ENCODE data around the gene PTPN7.
A peak's percentile ranks its signal among the peaks of the same experiment; 100 is the strongest.

The PTPN7 gene

GRCh38 chr1:202160377-202160940, at the start of gene PTPN7:
Gene PTPN7 (minus strand): TSS chr1:202160602. CDS start chr1:202159402, 1,200 bp downstream.
- Histone ChIP-seq H2AFZ (ENCODE audit: low read depth, low read length) (peak within 1 kb of the TSS; percentile 22; the same call in 1 of the 2 replicates), H3K9ac (ENCODE audit: low read length) (peak within 1 kb of the TSS; percentile 79), H3K79me2 (ENCODE audit: low read length) (no peaks in the 10 kb centered on the region), H3K9me3 (ENCODE audit: insufficient read depth, low read length) (no peaks in the 10 kb centered on the region), H3K4me3 (ENCODE audit: low read length) (peak within 1 kb of the TSS; percentile 73), H3K27ac (ENCODE audit: low read length) (peak within 1 kb of the TSS; percentile 52), H3K27me3 (ENCODE audit: low read depth, low read length) (no peaks in the 10 kb centered on the region), H3K36me3 (replicated peaks; ENCODE audit: low read depth, low read length) (no peaks in the 10 kb centered on the region), H3K4me2 (ENCODE audit: low read length) (peak within 1 kb of the TSS; percentile 91), H3K4me1 (ENCODE audit: low read length) (peaks cover 64% of the 10 kb centered on the region), H4K20me1 (ENCODE audit: insufficient read depth, low read length) (no peaks in the 10 kb centered on the region)
- TF ChIP-seq, protein P1, sequence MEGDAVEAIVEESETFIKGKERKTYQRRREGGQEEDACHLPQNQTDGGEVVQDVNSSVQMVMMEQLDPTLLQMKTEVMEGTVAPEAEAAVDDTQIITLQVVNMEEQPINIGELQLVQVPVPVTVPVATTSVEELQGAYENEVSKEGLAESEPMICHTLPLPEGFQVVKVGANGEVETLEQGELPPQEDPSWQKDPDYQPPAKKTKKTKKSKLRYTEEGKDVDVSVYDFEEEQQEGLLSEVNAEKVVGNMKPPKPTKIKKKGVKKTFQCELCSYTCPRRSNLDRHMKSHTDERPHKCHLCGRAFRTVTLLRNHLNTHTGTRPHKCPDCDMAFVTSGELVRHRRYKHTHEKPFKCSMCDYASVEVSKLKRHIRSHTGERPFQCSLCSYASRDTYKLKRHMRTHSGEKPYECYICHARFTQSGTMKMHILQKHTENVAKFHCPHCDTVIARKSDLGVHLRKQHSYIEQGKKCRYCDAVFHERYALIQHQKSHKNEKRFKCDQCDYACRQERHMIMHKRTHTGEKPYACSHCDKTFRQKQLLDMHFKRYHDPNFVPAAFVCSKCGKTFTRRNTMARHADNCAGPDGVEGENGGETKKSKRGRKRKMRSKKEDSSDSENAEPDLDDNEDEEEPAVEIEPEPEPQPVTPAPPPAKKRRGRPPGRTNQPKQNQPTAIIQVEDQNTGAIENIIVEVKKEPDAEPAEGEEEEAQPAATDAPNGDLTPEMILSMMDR (IDR thresholded peaks at IDR 0.05; ENCODE audit: low read depth, low read length), result peak; percentile 49
- no peak for TF ChIP-seq EZH2phosphoT487 (IDR thresholded peaks at IDR 0.05; ENCODE audit: low read depth)

- Histone ChIP-seq H3K27me3 (ENCODE audit: low read depth, low read length) (peaks cover 20% of the 10 kb centered on the region), H3K9ac (ENCODE audit: low read length) (no peak overlapping the region), H3K36me3 (replicated peaks; ENCODE audit: low read depth, low read length) (no peaks in the 10 kb centered on the region), H3K4me1 (ENCODE audit: low read length) (peaks cover 10% of the 10 kb centered on the region), H4K20me1 (ENCODE audit: insufficient read depth, low read length) (no peaks in the 10 kb centered on the region), H3K79me2 (ENCODE audit: low read length) (no peaks in the 10 kb centered on the region), H3K4me2 (ENCODE audit: low read length) (no peak overlapping the region), H3K27ac (ENCODE audit: low read length) (no peak overlapping the region), H3K4me3 (ENCODE audit: low read length) (no peak overlapping the region), H3K9me3 (ENCODE audit: insufficient read depth, low read length) (no peaks in the 10 kb centered on the region), H2AFZ (ENCODE audit: low read depth, low read length) (no peak overlapping the region)
- no peak for TF ChIP-seq EZH2phosphoT487 (IDR thresholded peaks at IDR 0.05; ENCODE audit: low read depth)
- TF ChIP-seq, protein P1 (IDR thresholded peaks at IDR 0.05; ENCODE audit: low read depth, low read length), result no peak
Observed at GRCh38 chr1:202208351-202208857, 48.0 kb upstream of the PTPN7 start.

- H3K36me3 ChIP-seq (replicated peaks; ENCODE audit: low read depth, low read length), result no peaks in the 10 kb centered on the region
- H3K27me3 ChIP-seq (ENCODE audit: low read depth, low read length), result 0 out of 2 replicates have a peak, but pooled peaks cover 10% of the 10 kb centered on the region
- no peak overlapping the region for H2AFZ ChIP-seq (ENCODE audit: low read depth, low read length)
- H3K79me2 ChIP-seq (ENCODE audit: low read length), result no peaks in the 10 kb centered on the region
- TF ChIP-seq EZH2phosphoT487 (IDR thresholded peaks at IDR 0.05; ENCODE audit: low read depth), result no peak
- TF ChIP-seq, protein P1 (IDR thresholded peaks at IDR 0.05; ENCODE audit: low read depth, low read length), result no peak
- peaks cover 12% of the 10 kb centered on the region for H3K4me1 ChIP-seq (ENCODE audit: low read length)
- H3K27ac ChIP-seq (ENCODE audit: low read length), result no peak overlapping the region
- no peak overlapping the region for H3K4me2 ChIP-seq (ENCODE audit: low read length)
- H3K4me3 ChIP-seq (ENCODE audit: low read length), result no peak overlapping the region
- no peaks in the 10 kb centered on the region for H4K20me1 ChIP-seq (ENCODE audit: insufficient read depth, low read length)
- H3K9me3 ChIP-seq (ENCODE audit: insufficient read depth, low read length), result no peaks in the 10 kb centered on the region
- H3K9ac ChIP-seq (ENCODE audit: low read length), result no peak overlapping the region
Observed at GRCh38 chr1:202207292-202207691, 46.9 kb upstream of the PTPN7 start.

GRCh38 chr1:202205523-202206190, 45.3 kb upstream of the PTPN7 start:
- no peaks in the 10 kb centered on the region for H4K20me1 ChIP-seq (ENCODE audit: insufficient read depth, low read length)
- H3K9ac ChIP-seq (ENCODE audit: low read length), result no peak overlapping the region
- H3K9me3 ChIP-seq (ENCODE audit: insufficient read depth, low read length), result no peaks in the 10 kb centered on the region
- H3K4me1 ChIP-seq (ENCODE audit: low read length), result peaks cover 12% of the 10 kb centered on the region
- no peak overlapping the region for H3K4me3 ChIP-seq (ENCODE audit: low read length)
- TF ChIP-seq, protein P1 (IDR thresholded peaks at IDR 0.05; ENCODE audit: low read depth, low read length), result peak; percentile 31
- no peak for TF ChIP-seq EZH2phosphoT487 (IDR thresholded peaks at IDR 0.05; ENCODE audit: low read depth)
- peaks cover 1% of the 10 kb centered on the region for H3K27me3 ChIP-seq (ENCODE audit: low read depth, low read length)
- no peaks in the 10 kb centered on the region for H3K36me3 ChIP-seq (replicated peaks; ENCODE audit: low read depth, low read length)
- no peak overlapping the region for H3K4me2 ChIP-seq (ENCODE audit: low read length)
- H3K79me2 ChIP-seq (ENCODE audit: low read length), result no peaks in the 10 kb centered on the region
- no peak overlapping the region for H3K27ac ChIP-seq (ENCODE audit: low read length)
- no peak overlapping the region for H2AFZ ChIP-seq (ENCODE audit: low read depth, low read length)

All from OCI-LY3 (cell line).